Measurements from ENCODE around the gene HNRNPA1. TPM values are rescaled to one million over a fixed set of nuclear protein-coding genes. Genes with fewer than 3 reads are reported as not detected.
"Not testable (repeated sequence)": the region's sequence is repeated elsewhere in the genome, so short reads cannot be mapped to it uniquely, and the experiment has no call there.

HNRNPA1 gene
- 1,254 and 1,728 TPM in 2 replicates for polyA plus RNA-seq (2014; cell fraction: cytosol; rRNA removed)
- polyA plus RNA-seq (2014; cell fraction: nucleus; rRNA removed): 616 and 1,253 TPM in 2 replicates

- peak; percentile 100 for DNase-seq (ENCODE audit: low spot score)
These were observed at the start of gene HNRNPA1 for GRCh38 chr12:54280468-54281260. HNRNPA1 (plus strand) TSS chr12:54280726; CDS start chr12:54280808, 82 bp downstream.

GRCh38 chr12:54231269-54231668 is 49.3 kb upstream of the HNRNPA1 start:
- DNase-seq (ENCODE audit: low spot score): not testable (repeated sequence)

- no peak for DNase-seq (ENCODE audit: low spot score)
These were observed 47.7 kb upstream of the HNRNPA1 start for GRCh38 chr12:54232790-54233189.

GRCh38 chr12:54238531-54238930 is 42.0 kb upstream of the HNRNPA1 start:
- no peak for DNase-seq (ENCODE audit: low spot score)

GRCh38 chr12:54239620-54240019 is 40.9 kb upstream of the HNRNPA1 start:
- DNase-seq (ENCODE audit: low spot score): no peak

GRCh38 chr12:54240129-54240528 is 40.4 kb upstream of the HNRNPA1 start:
- no peak for DNase-seq (ENCODE audit: low spot score)

GRCh38 chr12:54240971-54241588 is 39.4 kb upstream of the HNRNPA1 start:
- DNase-seq (ENCODE audit: low spot score): no peak

- no peak for DNase-seq (ENCODE audit: low spot score)
These were observed 34.4 kb upstream of the HNRNPA1 start for GRCh38 chr12:54246011-54246641.

- DNase-seq (ENCODE audit: low spot score): no peak
These were observed 31.0 kb upstream of the HNRNPA1 start for GRCh38 chr12:54249489-54249888.

- DNase-seq (ENCODE audit: low spot score): peak; percentile 49
These were observed 28.8 kb upstream of the HNRNPA1 start for GRCh38 chr12:54251667-54252284.

- DNase-seq (ENCODE audit: low spot score): no peak
These were observed 27.3 kb upstream of the HNRNPA1 start for GRCh38 chr12:54253240-54253639.

GRCh38 chr12:54257332-54257731 is 23.2 kb upstream of the HNRNPA1 start:
- no peak for DNase-seq (ENCODE audit: low spot score)

GRCh38 chr12:54258201-54258681 is 22.3 kb upstream of the HNRNPA1 start:
- no peak for DNase-seq (ENCODE audit: low spot score)

- peak; percentile 96 for DNase-seq (ENCODE audit: low spot score)
These were observed 21.1 kb upstream of the HNRNPA1 start for GRCh38 chr12:54259194-54260011.

GRCh38 chr12:54261815-54262402 is 18.6 kb upstream of the HNRNPA1 start:
- DNase-seq (ENCODE audit: low spot score): no peak

- DNase-seq (ENCODE audit: low spot score): peak; percentile 76
These were observed 18.1 kb upstream of the HNRNPA1 start for GRCh38 chr12:54262403-54262925.

- no peak for DNase-seq (ENCODE audit: low spot score)
These were observed 15.1 kb upstream of the HNRNPA1 start for GRCh38 chr12:54265364-54265812.

GRCh38 chr12:54266852-54267251 is 13.7 kb upstream of the HNRNPA1 start:
- no peak for DNase-seq (ENCODE audit: low spot score)

GRCh38 chr12:54270345-54270744 is 10.2 kb upstream of the HNRNPA1 start:
- DNase-seq (ENCODE audit: low spot score): no peak

- DNase-seq (ENCODE audit: low spot score): no peak
These were observed 8.3 kb upstream of the HNRNPA1 start for GRCh38 chr12:54272214-54272613.
